GM12891 (cell line): ENCODE results near the gene C15orf39.

ENCODE experiments used
- DNase-seq: peaks from one replicate; pipeline ENCODE4 v3.0.0; 2011; ENCODE audit warnings: low spot score; ENCODE audit not compliant: insufficient read length
- FAIRE-seq: peaks from 2 replicates; lab custom pipeline; 2011; peaks lifted over from hg19 to GRCh38; lab: Jason Lieb, UNC
- PAX5 ChIP-seq: IDR thresholded peaks from 2 replicates; pipeline ENCODE4 v1.6.1; 2011; ENCODE audit warnings: low read length, moderate library complexity, mild to moderate bottlenecking; ENCODE audit not compliant: insufficient read depth, severe bottlenecking
- POLR2A ChIP-seq: IDR thresholded peaks from 2 replicates; pipeline ENCODE4 v1.6.1; 2011; ENCODE audit warnings: low read depth, low read length, control low read depth
- POLR2AphosphoS5 ChIP-seq: IDR thresholded peaks from 2 replicates; pipeline ENCODE4 v1.6.1; 2011; ENCODE audit warnings: low read depth, low read length, control low read depth
- POU2F2 ChIP-seq: IDR thresholded peaks from 2 replicates; pipeline ENCODE4 v1.6.1; 2011; ENCODE audit warnings: low read depth, mild to moderate bottlenecking, control low read depth, low read length, moderate library complexity
- SPI1 ChIP-seq: IDR thresholded peaks from 2 replicates; pipeline ENCODE4 v1.6.1; 2011; ENCODE audit warnings: low read depth, low read length, control low read depth
- TAF1 ChIP-seq: IDR thresholded peaks from 2 replicates; pipeline ENCODE4 v1.6.1; 2011; ENCODE audit warnings: low read depth, low read length, control low read depth

The C15orf39 gene

DNA sequence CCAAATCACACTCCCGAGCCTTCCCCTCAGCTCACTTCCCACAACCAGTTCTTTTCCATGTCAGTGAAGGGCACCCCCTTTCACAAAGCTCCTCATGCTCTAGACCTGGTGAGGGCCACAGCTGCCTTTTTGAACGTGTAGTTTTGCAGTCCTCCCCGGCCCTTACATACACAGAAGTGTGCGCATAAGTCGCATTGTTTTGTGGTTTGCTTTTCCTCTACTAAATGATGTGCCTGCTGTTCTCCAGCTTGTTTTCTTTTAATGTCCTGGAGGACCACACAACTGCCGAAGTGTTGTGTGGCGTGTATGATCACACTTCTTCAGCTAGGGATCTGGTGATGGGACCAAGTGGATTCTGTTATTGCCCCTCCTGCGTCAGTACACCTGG lies 7.6 kb downstream of the C15orf39 start:
- TF ChIP-seq PAX5 (no peak), POU2F2 (no peak), POLR2A (no peak), POLR2AphosphoS5 (no peak), SPI1 (no peak), TAF1 (no peak)
- FAIRE-seq (no peak), DNase-seq (no peak)

GRCh38 chr15:75210811-75211230 lies 9.1 kb downstream of the C15orf39 start:
- FAIRE-seq (no peak), DNase-seq (no peak)
- no peak for TF ChIP-seq POLR2AphosphoS5
- TF ChIP-seq TAF1, result no peak
- TF ChIP-seq POU2F2, result no peak
- no peak for TF ChIP-seq POLR2A
- TF ChIP-seq SPI1, result no peak
- TF ChIP-seq PAX5, result no peak

DNA sequence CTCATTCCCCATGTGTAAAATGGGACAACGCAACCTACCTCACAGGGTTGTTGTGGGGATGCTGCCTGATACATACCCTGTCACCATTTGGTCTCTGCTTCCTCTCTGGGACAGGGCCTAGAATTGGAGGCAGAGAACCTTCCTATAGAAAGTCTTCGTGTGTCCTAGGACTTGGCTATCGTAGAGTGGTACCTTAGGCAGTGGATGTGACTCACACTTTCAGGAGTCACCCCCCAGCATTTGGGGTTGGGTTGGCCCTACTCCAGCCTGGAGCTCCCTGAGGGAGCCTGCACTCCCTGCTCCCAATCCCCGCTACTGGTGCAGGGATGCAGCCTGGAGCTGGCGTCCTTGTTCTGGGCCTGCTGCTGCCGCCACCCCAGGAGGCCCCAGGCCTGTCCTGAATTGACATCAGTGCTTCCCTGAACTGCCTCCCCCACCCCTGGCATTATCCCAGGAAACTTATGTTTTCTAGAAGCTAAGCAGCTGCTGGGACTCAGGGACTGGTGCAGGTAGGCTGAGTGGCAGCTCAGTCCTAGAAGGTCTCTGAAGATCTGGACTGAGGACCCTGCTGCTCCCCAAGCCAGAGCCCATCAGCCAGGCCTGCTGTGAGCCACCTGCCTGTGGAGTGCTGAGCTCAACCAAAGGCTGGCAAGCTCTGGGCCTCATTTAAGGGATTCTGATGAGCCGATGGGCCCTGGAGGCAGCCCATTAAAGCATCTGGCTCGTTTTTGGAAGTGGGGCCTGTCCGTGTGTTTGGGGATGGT lies 9.9 kb downstream of the C15orf39 start:
- FAIRE-seq (no peak), DNase-seq (no peak)
- TF ChIP-seq SPI1, result no peak
- no peak for TF ChIP-seq POU2F2
- no peak; the same call in 1 of the 2 replicates for TF ChIP-seq POLR2A
- peak; percentile 21; the same call in 1 of the 2 replicates for TF ChIP-seq POLR2AphosphoS5
- TF ChIP-seq TAF1, result no peak
- TF ChIP-seq PAX5, result no peak

DNA sequence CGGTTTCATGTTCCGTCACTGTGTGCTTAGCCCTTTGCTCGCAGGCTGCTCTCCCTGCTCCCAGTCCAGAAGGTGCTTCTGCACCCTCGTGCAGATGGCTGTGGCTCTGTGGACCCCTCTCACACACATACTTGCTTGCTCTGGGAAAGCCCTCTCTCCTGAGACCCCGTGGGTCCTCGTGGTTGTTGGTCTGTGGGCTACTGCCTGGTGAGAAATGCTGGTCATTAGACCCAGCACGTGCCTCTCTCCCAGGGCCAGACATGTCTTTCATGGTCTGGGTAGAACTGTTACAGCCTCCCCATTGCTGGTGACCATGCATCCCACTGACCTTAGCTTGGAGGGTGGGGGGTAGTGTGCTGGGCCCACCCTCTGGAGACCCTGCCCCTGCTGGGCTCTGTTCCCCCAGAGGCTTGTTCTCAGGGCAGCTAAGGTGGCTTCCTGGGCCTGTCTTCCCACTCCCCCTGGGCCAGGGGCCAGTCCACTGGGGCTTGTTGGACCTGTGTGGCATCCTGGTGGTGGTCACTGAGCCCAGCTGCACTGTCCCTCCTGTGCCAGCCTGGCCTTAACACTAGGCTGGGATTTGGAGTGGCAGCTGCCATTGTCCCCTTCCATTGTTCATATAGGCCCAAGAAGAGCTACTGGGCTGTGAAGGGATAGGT lies 10.6 kb downstream of the C15orf39 start:
- DNase-seq (no peak), FAIRE-seq (no peak)
- TF ChIP-seq POU2F2, result no peak
- peak; percentile 40; the same call in 1 of the 2 replicates for TF ChIP-seq POLR2AphosphoS5
- no peak for TF ChIP-seq PAX5
- no peak for TF ChIP-seq SPI1
- TF ChIP-seq POLR2A, result no peak; the same call in none of the 2 replicates
- TF ChIP-seq TAF1, result no peak

GRCh38 chr15:75213212-75213767 lies 11.6 kb downstream of the C15orf39 start:
- DNase-seq (no peak), FAIRE-seq (no peak)
- no peak for TF ChIP-seq TAF1
- peak; percentile 11; the same call in 1 of the 2 replicates for TF ChIP-seq POU2F2
- TF ChIP-seq POLR2AphosphoS5, result peak; percentile 72
- TF ChIP-seq POLR2A, result no peak
- TF ChIP-seq PAX5, result no peak
- no peak for TF ChIP-seq SPI1

DNA sequence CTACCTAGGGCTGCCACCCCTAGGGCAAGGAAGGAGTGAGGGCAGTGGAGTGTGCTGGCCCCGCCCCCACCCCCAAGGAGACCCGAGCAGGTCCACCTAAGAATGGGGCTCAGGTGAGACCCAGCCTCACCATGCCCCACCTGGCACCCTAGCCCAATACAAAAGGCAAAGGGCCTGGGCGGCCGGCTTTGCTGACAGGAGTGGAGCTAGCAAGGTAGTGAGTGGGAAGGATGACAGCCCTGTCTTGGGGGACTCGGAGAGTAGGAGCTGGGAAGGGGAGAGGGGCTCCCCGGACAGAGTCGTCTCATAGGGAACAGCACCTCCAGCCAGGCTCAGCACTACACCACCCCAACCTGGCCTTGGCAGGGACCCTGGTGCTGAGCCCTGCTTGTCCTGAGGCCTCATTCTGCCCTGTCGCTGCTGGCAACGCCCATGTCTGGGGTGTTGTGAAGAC lies 12.1 kb downstream of the C15orf39 start:
- TF ChIP-seq POU2F2, result peak; percentile 41; the same call in 1 of the 2 replicates
- no peak for TF ChIP-seq PAX5
- no peak for TF ChIP-seq SPI1
- peak; percentile 72; the same call in 1 of the 2 replicates for TF ChIP-seq POLR2A
- TF ChIP-seq POLR2AphosphoS5, result peak; percentile 92
- TF ChIP-seq TAF1, result no peak
- DNase-seq, result no peak
- no peak for FAIRE-seq

DNA sequence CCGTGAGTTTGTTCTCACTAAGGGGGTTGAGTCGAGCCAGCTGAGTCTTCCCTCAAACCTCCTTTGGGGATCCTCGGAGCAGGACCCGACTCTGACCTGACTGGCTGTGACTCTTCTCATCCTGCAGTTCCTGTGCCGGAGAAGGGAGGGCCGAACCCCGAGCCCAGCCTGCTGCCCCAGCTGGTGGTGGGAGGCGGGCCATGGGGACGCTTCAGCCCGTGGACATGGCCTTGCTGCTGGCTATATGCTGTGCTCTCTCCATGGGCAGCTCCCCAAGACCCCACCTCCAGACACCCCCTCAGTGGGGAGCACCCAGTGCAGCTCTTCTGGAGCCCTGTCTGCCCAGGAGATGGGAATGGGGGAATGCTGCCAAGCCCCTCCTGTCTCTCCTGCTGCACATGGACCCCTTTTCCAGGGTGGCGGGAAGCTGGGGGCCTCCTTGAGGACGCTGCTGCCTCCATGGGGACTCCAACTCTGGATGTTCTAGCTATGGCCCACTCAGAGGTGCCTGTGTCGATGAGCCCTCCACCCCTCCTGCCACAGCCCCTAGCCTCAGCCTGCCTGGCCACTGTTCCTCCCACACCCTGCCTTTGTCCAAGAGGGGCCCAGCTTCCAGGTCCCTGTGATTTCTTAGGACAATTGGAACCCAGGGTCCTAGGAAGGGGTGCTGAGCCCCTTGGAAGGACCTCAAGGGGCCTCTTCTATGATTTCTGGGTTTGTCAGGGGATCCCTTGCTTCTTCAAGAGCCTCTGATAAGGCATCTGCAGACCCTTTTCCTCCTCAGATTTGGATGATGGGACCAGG lies 12.8 kb downstream of the C15orf39 start:
- TF ChIP-seq POLR2AphosphoS5 (peak; percentile 15; the same call in 1 of the 2 replicates), POLR2A (peak; percentile 9; the same call in 1 of the 2 replicates), TAF1 (no peak)
- FAIRE-seq (no peak), DNase-seq (no peak)

- peak; percentile 15; the same call in 1 of the 2 replicates for TF ChIP-seq POLR2A
- TF ChIP-seq POU2F2, result no peak; the same call in 1 of the 2 replicates
- TF ChIP-seq SPI1, result no peak
- TF ChIP-seq POLR2AphosphoS5, result peak; percentile 60; the same call in 1 of the 2 replicates
- TF ChIP-seq PAX5, result no peak
- no peak for TF ChIP-seq TAF1
- FAIRE-seq, result no peak
Observed at GRCh38 chr15:75215107-75216004, 13.7 kb downstream of the C15orf39 start.

More at GRCh38 chr15:75215107-75216004, 13.7 kb downstream of the C15orf39 start:
- no peak for DNase-seq
